Keratinocyte (primary cell): Measurements from ENCODE around the gene ACACA.

ENCODE experiments used
- CTCF ChIP-seq, 3 experiments: IDR thresholded peaks in 1 of 3; conservative IDR thresholded peaks in 1 of 3; optimal IDR thresholded peaks in 1 of 3; 2 replicates in 2 of 3; 3 replicates in 1 of 3; pipeline versions ENCODE3 to v1.5.1; 2011; ENCODE audit warnings: low read length in 3 of 3, mild to moderate bottlenecking in 3 of 3, moderate library complexity in 2 of 3, control low read depth in 1 of 3, inconsistent platforms in 1 of 3; ENCODE audit not compliant: insufficient read depth in 2 of 3; ENCODE audit errors: extremely low read depth in 1 of 3
- EZH2 ChIP-seq: IDR thresholded peaks from one replicate; pipeline ENCODE4 v1.6.1; 2012; ENCODE audit warnings: inconsistent platforms, mild to moderate bottlenecking, low read length, moderate library complexity

DNA sequence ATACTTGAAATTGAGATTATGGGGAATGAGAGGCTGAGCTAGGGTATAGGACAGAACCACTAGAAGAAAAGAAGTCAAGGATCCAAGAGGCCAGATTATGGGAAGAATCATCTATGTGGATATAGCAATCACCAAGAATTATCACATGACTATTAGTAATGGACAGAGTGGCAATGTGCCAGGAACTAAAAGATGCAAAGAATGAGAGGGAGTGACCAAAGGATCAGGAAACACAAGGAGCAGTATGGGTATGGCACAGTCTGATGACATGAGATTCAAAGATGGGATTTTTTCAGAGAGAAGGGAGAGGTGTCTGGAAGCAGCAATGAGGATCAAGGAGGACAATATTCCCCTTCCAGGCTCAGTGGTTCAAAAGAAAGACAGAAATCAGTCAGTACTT, 245.7 kb downstream of the ACACA start:
- no peak for TF ChIP-seq EZH2
- TF ChIP-seq CTCF (optimal IDR thresholded peaks at IDR 0.05 in 1 of 3, IDR thresholded peaks at IDR 0.05 in 1 of 3, conservative IDR thresholded peaks at IDR 0.05 in 1 of 3; ENCODE audit: extremely low read depth in 1 of 3, insufficient read depth in 2 of 3, low read length in 3 of 3) = no peak
